HG03442 (cell line): ENCODE measurements around the gene PPP3CA.
A peak's percentile ranks its signal among the peaks of the same experiment; 100 is the strongest.
"Not testable (repeated sequence)": the region's sequence is repeated elsewhere in the genome, so short reads cannot be mapped to it uniquely, and the experiment has no call there.

ENCODE experiments used
- ATAC-seq: cut with Tn5 transposase; IDR thresholded peaks from one replicate; pipeline ENCODE4 v1.9.1; 2021; ENCODE audit warnings: mild to moderate bottlenecking, moderate library complexity; ENCODE audit not compliant: unreplicated experiment

Gene PPP3CA

DNA sequence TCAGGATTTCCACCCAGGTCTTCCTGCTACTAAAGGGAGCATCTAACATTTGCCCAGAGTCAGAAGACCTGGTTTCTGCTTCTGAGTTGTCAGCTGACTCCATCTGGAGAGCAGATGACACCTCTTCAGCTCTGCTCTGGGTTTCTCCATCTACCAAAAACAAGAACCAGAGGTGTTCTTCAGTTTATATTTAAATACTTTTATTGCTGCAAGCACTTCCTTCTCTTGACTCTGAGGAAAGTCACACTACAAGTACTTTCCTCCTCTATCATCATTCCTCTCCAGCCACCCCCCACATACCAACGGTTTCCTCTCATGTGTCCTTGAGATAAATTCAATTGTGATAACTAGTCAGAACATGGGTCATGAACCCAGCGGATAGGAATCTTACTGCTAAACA lies 88.4 kb downstream of the PPP3CA start:
- ATAC-seq: no peak

DNA sequence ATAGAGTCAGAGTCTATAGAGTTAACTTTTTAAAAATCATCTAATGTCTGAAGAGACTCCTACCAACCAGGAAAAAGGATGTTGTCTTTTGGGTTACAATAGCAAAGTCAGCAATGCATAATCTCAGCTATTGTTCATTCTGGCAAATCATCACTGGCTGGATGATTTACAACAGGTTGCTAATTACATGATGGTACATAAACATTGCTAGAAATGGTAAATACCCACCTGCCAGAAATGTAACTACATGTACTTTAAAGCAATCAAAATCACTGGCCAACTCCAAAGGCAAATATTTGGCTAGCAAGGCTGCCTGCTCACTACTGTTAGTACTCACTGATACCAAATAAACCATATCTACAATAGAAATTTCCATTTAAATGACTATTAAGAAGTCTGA lies 91.1 kb downstream of the PPP3CA start:
- no peak for ATAC-seq

DNA sequence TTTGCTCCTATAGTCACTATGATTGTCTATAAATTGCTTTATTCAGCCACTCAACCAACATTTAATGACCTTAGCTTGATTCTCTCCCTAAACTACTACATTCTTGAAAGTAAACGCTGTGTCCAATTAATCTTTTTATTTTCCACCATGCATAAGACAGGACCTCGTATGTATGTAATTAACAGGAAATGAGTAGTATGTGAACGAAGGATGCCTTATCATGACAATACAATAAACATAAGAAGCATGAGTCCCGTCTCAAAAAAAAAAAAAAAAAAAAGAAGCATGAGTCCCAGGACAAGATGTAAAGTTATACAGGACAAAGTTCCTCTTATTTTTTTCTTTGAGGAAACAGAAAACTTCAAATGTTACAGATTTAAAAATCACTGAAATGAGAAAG lies 92.5 kb downstream of the PPP3CA start:
- ATAC-seq: no peak

DNA sequence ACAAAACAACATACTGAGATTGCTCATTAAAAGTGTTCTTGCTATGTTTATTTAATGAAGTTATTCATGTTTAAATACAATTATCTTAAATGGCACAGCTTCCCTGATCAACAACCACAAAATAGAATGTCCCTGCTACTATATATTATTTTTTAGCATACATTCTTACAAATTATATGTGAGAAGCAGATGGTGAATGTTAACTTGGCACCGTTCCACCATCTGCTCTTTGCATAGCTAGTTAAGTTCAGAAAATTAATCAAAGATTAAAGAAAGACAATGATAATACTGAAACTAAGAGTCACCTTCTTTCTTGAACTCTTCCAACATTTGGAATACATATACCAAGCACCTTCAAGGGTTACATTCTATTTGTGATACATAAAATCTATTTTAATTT lies 94.2 kb downstream of the PPP3CA start:
- no peak for ATAC-seq

DNA sequence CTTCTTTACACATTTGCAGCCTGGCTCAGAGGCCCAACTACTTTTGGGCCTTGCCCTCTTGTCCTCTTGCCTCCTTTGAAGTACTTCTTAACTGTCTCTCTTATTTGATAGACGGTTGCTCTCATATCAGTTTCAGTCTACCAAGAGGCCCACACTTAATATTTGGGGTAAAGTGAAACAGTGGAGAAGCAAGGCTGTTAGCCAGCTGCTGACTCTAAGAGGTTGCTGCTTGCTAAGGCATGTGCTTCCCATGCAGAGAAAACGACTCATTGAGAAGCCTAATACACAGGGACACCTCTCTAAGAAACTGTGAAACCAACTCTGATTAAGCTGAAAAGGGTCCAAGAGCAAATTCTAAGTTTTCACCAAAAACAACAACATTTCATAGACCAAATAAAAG lies 94.6 kb downstream of the PPP3CA start:
- ATAC-seq: no peak

DNA sequence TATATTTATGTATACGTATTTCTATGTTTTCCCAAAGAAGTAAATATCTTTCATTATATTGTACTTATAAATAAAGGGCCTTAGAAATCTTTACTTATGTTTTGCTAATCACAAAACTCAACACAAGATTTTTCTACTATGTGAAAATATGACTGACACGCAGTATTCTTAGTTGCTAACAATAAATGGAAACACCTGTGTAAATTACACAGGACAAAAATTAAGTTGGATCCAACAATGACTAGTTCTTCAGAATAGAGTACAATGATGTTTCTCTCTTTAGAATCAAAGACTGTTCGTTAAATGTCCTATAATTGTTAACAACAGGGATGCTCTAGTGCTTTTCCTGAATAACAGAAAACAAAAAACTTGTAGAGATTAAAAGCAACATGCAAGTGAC lies 96.1 kb downstream of the PPP3CA start:
- no peak for ATAC-seq

DNA sequence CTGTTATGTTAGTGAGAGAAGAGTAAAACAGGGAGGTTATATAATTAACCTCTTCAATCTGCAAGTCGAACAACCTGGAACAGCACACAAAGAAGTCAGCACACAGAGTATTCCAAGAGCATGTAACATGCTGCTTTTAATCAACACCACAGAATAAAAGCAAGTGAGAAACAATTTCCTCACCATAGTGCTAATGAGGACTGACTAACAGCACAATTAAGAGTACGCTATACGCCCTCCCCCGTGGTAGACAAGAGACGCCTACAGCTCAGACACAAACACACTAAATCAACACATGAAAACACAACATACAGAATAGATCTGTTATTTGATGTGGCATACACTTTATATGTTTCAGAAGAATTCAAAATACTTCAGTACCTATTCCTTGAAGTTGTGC lies 103.0 kb downstream of the PPP3CA start:
- no peak for ATAC-seq

DNA sequence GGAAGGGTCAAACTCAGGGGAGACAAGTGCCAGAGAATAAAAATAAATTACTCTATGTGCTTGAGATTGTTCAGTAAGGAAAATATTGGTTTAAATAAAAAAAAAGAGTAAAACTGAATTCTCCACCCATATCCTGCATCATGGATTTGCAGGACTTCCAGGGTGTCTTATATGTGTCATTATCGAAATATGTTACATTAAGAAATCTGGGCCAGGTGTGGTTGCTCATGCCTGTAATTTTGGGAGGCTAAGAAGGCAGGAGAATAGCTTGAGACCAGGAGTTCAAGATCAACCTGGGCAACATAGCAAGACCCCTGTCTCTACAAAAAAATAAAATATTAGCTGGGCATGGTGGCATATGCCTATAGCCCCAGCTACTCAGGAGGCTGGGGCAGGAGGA lies 104.9 kb downstream of the PPP3CA start:
- ATAC-seq: no peak

DNA sequence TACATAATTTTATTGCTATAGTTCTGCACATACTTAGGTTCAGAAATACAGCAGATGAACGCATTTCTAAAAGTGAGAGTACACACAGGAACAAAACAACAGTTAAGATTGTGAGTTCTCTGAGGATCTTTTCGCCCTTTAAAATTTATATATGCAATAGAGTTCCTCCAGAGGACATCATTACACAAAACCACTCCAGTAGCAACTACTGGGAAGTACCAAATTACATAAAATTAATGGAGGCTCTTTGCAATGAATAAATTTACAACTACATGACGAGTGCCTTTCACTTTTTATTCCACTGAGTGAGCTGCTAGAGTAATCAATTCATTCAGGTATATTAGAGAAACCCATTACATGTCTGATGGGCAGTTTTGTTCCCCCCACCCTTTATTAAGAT lies 107.2 kb downstream of the PPP3CA start:
- ATAC-seq: no peak

DNA sequence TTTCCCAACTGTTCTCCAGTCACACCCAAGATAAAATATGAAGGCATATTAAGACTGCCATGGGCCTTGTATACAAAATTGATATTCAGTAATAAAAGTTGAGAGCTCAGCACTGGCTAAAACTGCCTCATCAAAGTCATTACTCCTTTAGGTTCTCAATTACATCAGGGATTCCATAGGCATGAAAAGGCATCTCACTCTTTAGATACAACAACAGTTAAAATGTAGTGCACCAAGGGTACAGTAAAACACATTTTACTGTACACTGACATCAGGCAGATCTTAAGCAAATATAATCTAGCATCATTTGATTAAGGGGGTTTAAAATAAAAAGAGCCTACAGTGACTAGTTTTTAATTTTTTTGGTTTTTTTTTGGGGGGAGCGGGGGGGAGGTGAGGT lies 107.7 kb downstream of the PPP3CA start:
- ATAC-seq: no peak

DNA sequence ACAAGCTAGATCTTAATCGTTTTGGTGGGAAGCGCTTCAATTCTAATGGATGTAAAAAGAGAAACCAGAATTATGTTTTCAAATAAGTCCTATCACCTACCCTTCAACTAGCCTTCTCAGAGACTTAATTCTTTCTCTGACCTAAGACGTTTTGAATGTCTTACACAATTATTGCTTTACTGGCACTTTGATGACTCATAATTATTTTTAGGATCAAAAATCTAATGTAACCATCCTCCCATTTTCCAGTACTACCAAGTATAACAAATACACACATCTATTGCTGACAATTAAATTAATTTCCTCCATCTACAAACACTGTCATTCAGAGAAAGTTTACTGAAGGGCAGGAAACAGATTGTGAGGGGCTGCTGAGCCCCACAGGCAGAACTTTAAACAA lies 108.6 kb downstream of the PPP3CA start:
- ATAC-seq: no peak

DNA sequence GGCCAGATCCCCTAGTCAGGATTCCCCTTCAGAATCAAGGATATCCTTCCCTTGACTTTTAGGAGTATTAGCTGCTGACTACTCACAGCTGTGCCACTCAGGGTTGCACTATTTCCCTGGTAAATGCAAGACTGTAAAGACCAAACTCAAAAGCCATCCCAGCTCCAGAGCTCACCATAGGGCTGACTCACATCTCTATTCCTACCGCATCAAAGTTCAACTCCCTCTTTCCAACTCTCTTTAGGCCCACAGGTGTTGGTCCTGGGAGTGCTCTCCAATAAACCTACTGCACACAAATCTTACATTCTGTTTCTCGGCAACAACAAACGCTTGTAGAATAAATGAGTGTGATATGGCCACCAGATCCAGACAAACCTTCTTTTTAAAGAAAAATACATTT lies 109.6 kb downstream of the PPP3CA start:
- ATAC-seq: no peak

DNA sequence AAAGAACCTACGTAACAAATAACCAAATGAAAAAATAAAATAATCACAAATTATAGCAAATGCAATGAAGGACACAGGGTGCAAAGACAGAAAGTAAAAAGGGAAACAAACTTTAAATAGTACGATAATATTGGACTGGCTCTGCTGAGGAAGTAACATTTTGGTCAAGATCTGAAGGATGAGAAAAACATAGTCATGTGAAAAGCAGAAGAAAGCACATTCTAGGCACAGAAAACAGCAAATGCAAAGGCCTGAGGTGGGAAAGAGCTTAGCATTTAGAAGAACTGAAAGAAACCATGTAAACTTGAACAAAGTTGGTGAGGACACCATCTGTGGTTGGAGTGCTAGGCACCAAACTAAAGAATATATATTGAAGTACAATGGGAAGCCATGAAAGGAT lies 111.2 kb downstream of the PPP3CA start:
- no peak for ATAC-seq

DNA sequence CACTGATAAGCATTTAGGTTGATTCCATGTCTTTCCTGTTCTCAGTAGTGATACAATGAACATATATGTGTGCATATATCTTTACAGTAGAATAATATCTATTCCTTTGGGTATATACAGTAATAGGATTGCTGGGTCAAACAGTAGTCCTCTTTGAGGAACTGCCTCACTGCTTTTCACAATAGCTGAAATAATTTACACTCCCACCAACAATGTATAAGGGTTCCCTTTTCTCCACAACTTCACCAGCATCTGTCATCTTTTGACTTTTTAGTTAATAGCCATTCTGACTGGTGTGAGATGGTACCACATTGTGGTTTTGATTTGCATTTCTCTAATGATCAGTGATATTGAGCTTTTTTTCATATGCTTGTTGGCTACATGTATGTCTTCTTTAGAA lies 113.2 kb downstream of the PPP3CA start:
- not testable (repeated sequence) for ATAC-seq

DNA sequence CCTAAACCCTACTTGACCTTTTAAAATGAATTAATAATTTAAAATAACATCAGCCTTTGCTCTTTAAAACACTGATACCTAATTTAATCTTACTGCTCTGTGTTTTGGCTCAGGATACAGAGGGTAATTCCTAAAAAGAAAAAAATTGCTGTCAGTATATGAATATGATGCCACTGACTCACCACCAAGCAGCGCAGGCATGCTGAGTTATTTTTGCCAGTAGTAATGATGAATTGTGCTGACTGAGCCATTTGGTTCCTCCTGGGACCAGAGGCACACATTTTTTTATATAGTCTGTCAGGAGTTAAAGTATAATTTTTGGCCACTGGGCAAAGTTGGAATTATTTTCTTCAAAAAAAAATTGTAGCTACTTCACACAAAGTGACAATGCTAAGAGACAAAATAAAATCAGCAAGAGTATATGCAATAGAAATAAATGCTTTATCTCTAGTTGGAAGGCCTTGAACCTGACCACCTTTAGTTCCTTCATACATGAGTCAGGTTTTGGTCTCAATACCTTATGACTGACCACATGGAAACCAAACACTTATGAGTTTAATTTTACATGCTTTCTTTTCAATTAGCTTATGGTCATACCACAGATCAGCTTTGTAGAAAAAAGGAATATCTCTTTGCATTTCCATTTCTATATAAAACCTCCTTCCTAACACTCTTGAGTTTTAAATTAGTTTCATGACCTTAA lies 115.1 kb downstream of the PPP3CA start:
- ATAC-seq: peak; percentile 63

DNA sequence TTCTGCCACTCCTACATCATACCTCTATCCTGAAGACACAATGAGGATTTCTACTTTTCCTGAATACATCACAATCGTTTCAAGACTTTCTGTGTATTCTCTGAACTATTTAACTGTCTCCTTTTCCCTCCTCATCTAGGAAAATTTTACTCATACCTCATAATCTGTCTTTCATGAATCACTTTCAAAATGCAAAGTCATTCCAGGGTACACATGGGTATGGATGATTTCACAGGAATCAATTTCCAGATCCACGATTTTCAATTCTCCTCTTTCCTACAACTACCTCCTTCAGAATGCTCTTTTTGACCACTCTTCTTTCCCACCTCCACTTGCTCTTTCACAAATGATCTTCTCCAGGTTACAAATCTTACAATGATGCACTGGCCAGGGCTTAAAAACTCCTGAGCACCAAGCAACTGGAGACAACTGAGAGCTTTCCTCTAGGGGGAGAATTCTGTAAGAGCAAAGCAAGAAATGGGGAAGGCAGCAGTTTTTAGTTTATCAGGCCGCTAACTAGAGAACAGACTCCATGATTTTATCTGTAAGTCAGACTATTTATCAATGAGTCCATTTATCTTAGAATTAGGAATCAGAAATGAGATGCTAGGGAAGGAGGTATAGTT lies 116.4 kb downstream of the PPP3CA start:
- no peak for ATAC-seq

DNA sequence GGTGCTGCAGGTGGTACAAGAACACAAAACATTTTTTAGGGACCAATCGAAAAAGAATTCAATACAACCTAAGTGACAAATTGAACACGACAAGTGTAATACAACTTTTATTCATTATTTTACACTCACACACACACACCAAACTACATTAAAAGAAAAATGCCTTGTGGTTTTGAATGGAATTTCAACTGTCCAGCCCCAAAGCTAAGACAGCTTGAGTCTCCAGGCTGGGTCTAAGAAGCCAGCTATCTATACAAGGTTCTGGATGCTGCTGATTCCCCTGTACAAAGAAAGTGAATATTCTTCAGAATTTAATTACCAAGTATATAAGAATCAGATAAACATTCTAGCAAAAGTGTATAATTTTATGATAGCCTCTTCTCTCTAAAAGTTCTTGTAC lies 118.2 kb downstream of the PPP3CA start:
- no peak for ATAC-seq

DNA sequence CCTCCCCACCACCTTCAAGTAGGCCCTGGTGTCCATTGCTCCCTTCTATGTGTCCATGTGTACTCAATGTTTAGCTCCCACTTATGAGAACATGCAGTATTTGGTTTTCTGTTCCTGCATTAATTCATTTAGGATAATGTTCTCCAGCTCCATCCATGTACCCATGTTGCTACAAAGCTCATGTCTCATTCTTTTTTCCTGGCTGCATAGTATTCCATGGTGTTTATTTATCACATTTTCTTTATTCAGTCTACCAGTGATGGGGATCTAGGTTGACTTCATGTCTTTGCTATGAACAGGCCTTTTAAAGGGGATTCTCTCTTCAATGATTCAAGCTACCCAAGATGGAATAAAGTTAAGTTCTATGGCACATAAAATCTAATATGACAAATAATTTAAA lies 119.6 kb downstream of the PPP3CA start:
- no peak for ATAC-seq

DNA sequence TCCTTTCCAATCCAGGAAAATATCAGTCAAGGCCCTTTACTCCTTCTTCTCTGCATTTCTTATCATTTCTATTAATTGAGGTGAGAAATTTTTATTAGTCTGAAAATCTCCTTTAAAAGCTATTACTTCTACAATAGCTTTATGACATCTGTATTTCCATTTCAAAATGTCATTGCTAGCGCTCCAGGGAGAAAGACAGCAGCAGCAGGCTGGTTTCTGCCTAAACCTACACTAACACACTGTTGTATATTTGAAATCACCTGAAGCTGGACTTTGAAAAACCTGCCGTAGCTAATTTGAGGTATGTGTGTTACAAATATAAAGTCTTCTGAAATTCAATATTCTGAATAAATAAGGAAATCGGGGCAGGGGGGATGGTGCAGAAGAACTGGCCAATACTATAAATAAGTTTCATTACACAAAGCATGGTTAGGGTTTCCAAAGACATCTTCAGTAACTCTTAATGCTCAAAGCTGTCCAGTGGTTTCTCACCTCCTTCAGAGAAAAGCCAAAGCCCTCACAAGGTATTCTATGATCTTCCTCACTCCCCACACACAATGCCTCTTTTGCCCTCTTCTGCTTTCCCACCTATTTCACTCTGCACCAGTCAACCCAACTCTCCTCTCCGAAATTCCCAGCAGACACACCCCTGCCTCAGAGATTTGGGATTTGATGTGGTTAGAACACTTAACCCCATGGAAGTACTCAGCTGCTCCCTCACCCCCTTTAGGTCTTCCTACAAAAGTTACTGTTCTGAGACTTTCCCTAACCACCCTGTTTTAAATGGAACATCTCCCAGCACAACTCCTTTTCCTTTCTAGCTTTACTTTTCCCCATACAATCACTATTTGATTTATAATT lies 122.7 kb downstream of the PPP3CA start:
- ATAC-seq: no peak

DNA sequence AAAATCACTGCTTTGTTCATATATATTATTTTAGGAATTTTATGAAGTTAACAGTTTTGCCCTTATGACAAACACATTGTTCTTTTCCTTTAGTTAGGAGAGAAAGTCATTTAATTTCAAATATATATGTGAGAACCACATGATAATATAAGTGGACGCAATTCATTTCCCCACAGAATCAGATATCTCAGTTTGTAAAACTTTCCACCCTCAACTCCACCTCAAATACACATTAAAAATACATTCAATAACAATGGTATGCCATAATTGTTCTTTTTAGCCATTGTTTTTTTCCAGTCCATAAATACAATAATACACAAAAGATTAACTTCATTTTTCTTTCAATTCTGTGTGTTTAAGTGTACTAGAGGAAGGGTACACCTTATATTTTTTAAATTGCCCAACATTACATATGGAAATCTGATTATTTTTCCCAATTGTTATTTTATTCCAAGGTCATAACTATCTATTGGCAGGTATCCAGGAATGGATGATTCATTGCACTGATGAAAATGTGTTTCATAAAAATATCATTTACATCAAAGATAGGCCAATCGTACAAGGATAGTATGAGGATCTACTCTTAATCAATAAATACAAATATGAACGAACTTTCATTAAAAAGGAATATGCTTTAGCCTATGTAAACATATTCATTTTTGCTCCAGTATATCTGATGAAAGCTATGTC lies 125.0 kb downstream of the PPP3CA start:
- no peak for ATAC-seq

DNA sequence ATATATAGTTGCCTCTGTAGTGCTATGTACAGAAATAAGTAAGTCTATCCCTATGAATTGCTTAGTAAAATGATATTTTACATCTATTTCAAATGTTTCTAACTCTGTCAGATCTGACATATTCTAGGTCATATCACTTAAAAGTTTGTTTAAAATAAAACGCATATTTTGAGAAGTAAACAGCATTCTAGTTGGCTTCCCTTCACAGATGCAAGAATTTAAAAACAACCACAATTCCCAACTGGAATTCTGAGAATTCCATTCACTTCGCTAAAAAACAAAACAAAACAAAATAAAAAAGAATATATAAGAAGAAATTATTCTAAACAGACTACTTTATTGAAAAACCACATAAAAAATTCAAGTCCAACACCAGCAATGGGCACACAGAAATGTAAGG lies 126.0 kb downstream of the PPP3CA start:
- ATAC-seq: no peak
